GM12872 (cell line): ENCODE data around the gene PTPRD.

ENCODE experiments used
- TF ChIP-seq, protein P1 (sequence below): IDR thresholded peaks from 3 replicates; pipeline ENCODE4 v1.5.1; 2011; ENCODE audit warnings: low read depth, mild to moderate bottlenecking, low read length, moderate library complexity; ENCODE audit not compliant: insufficient read depth

The PTPRD gene

DNA sequence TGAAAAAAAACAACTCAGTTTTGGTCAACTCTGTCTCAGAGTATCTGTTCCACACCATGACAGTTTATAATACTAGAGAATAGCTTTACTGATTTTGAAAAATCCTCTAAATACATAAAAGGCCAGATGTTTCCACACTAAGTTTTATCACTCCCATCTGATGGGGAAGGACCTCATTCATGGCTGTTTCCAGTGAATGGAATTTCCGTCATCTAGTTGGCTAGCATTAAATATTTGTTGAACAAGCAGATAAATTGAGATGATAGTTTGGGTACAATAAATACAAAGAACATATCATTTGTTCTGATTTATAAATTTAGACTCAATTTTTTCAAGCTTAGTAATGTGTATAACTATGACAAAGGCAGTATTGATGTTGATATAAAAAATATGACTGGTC lies 408.5 kb downstream of the PTPRD start:
- TF ChIP-seq, protein P1, sequence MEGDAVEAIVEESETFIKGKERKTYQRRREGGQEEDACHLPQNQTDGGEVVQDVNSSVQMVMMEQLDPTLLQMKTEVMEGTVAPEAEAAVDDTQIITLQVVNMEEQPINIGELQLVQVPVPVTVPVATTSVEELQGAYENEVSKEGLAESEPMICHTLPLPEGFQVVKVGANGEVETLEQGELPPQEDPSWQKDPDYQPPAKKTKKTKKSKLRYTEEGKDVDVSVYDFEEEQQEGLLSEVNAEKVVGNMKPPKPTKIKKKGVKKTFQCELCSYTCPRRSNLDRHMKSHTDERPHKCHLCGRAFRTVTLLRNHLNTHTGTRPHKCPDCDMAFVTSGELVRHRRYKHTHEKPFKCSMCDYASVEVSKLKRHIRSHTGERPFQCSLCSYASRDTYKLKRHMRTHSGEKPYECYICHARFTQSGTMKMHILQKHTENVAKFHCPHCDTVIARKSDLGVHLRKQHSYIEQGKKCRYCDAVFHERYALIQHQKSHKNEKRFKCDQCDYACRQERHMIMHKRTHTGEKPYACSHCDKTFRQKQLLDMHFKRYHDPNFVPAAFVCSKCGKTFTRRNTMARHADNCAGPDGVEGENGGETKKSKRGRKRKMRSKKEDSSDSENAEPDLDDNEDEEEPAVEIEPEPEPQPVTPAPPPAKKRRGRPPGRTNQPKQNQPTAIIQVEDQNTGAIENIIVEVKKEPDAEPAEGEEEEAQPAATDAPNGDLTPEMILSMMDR = no peak

DNA sequence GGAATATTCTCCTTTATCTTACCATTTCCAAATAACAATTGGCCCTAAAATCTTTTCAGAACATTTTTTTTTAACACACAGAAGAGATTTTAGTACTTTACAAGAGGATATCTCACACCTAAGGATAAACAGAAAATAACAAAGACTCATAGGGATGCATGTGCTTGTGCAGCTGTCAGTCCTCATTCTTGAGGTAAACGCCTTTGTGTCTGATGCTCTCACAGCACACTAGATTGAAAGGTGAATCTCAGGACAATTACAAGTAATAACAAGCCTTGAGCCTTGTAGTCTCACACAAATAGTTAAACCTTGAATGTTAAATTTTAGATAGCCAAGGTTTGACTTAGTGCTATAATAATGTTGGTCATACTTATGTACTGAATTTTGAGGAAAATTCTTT lies 439.2 kb downstream of the PTPRD start:
- TF ChIP-seq, protein P1 = no peak

DNA sequence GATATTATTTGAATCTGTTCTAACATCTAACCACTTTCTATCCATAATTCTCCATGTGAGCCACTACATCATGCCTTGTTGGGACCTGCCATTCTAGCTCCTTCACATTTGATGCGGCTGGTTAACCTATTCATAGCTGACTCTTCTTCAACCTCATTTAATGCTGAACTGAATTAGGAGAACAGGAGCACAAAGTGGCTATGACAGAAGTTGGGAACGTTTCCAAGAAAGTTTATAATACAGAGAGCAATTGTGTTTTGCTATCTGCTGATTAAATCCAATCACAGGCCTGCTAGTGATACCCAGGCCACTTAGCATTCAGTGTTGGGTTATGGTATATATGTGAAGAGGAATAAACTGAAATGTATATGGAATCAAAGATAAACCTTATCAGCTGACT lies 440.3 kb downstream of the PTPRD start:
- TF ChIP-seq, protein P1 = no peak

DNA sequence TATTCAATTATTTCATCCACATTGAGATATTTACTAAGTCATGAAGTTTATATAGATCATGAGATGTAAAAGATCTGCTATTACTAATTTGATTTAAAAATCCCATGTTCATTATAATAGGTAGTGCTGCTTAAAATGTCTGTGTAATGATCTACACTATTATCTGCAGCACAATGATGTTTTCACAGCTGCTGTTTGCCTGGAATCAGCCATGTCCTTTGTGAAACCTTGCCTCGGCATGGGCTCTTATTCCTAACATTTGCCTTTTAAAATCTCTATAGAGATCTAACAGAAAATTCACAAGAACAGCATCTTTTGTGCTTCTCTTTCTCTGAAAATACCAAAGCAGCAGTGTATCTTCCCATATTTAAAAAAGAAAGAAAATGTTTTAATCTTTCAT lies 444.6 kb downstream of the PTPRD start:
- TF ChIP-seq, protein P1 = no peak

DNA sequence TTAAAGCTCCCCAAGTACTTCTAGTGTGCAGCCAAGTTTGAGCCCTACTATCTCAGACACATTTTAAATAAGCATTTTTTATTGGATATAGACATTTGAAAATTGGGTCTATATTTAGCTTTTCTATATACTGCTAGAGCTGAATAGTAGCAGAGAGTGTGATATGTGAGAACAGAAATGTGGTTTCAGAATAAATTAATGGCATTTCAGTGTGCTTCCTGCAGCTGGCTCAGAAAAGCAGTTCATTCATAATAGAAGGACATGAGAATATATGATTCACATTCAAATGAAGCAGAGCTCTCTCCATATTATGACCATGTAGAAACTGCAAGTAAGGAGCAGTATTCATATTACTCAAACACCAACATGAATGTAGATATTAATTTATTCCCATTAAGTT lies 464.0 kb downstream of the PTPRD start:
- TF ChIP-seq, protein P1 = no peak

DNA sequence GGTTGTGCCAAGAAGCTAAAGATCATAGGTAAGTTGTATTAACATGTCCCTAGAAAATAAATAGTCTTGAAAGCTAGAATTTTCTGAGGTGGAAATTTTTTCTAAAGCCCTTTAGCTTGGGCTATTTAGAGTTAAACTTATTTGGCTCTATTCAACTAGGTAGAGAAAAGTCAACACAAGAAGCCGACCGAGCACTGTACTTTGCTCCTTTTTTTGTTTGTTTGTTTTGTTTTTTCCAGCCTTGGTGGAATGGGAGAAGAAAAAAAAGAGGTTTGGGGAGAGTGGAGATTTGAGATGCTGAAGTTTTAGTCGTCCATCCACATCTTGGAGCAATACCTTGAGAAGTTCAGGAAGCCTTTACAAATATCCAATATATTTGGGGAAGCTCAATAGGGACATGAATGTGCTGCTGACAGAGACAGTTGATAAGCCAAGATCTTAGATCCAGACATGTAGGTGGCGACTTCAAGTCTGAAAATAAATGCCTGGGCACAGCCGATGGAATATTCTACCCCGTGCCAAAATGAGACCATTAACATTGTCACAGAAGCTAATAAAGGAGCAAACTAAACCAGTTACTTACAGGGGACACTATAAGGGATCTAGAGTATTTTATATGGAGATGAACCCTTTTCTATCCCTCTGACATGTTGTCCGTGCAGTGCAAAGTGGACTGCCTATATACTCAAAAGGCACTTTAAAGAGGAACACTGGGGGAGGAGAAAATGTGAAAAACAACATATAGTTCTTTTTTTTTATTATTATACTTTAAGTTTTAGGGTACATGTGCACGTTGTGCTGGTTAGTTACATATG lies 466.1 kb downstream of the PTPRD start:
- TF ChIP-seq, protein P1 = no peak

DNA sequence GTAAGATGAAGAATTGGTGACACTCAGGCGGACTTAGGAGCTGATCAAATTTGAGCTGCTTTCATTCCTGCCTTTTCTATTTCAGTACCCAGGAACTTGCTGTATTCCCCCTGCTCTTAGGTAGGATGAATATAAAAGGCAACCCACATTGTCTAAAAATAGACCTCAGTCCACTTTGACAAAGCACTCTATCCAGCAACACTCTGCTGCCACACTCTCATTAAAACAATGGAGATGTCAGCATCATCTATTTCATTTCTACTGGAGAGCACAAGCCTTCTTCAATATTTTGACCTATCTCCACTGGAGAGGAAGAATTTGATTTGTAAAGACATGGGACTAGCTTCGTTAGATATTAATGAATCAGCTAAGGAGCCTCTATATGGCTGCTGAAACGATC lies 468.4 kb downstream of the PTPRD start:
- TF ChIP-seq, protein P1 = no peak
